Muscle of arm (tissue), 12 donors: ENCODE results near the gene MACF1. TPM values are rescaled to one million over a fixed set of nuclear protein-coding genes. Genes with fewer than 3 reads are reported as not detected.
"Not testable (repeated sequence)": the region's sequence is repeated elsewhere in the genome, so short reads cannot be mapped to it uniquely, and the experiment has no call there.

Experiments used
- DNase-seq: peaks from one replicate; pipeline ENCODE4 v3.0.0-alpha.2; 2013
- polyA plus RNA-seq, 12 donors: library from polyadenylated mRNA; unstranded; fragments of 120-200 nt; gene quantifications; one replicate each; pipeline ENCODE4 v1.2.1, GENCODE V29; 2013; ENCODE audit not compliant: insufficient read length in 12 of 12

The MACF1 gene
- polyA plus RNA-seq, 12 donors, result 137 to 381 (median 287) TPM

DNA sequence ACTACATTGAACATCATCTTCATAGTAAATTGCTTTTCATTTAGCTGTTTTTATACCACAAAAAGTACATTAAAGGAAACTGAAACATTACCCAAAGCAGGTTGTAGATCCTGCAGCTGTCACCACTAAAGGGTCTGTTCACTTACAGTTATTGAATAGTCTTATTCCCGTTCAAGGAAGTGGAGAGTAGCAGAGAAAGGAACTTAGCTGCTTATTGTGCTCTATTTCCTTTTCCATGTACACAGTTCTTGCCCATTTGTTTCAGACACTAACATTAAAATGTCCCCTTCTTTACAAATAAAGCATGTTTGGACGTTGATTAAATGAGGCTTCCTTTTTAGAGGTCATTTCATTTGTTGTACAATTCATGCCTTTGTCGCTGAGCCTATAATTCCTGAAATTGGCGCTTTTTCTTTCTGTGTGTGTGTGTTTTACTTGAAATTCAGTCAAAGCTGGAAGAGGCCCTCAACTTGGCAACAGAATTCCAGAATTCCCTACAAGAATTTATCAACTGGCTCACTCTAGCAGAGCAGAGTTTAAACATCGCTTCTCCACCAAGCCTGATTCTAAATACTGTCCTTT lies 242.6 kb downstream of the MACF1 start:
- no peak for DNase-seq

DNA sequence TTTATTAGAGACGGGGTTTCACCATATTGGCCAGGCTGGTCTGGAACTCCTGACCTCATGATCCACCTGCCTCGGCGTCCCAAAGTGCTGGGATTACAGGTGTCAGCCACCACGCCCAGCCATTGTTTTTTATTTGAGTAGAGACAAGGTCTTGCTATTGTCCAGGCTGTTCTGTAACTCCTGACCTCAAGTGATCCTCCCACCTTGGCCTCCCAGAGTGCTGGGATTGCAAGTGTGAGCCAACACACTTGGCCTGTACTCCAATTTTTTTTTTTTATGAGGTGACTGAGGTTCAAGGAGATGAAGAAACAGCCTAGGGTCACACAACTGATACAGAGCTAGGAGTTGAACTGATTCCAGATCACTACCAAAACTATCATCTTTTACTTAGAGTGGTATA lies 245.5 kb downstream of the MACF1 start:
- not testable (repeated sequence) for DNase-seq

DNA sequence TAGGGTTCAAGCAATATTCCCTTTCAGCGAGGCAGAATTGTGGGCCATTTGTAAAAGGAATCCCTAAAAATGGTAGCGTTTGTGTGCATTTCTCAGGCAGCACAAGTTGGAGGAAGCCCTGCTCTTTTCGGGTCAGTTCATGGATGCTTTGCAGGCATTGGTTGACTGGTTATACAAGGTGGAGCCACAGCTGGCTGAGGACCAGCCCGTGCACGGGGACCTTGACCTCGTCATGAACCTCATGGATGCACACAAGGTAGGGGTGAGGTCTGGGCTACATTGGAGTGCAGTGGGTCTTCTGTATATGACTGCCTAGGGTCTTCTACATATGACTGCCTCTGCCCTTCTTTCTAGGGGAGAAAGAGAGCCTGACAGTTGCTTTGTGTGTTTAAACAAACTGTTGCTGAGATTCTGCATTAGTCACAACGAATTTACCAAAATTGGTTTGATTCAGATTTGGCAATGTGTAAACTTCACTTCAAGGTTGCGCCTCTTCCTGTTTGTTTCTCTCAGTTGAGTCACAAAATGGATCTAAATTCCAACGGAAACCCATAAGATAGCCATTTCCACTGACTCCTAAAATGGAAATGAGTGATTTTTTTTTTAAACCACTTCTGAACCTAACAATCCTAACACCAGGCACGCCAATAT lies 246.6 kb downstream of the MACF1 start:
- no peak for DNase-seq

DNA sequence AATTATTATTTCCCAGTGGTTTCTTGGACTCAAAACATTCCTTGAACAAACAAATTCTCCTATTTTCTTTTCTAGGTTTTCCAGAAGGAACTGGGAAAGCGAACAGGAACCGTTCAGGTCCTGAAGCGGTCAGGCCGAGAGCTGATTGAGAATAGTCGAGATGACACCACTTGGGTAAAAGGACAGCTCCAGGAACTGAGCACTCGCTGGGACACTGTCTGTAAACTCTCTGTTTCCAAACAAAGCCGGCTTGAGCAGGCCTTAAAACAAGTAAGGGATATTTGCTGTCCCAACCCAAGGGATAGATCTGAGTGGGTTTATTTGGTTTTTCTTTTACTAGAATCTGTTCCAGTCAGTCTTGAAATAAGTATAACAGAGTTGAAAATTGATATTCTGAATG lies 247.6 kb downstream of the MACF1 start:
- no peak for DNase-seq

DNA sequence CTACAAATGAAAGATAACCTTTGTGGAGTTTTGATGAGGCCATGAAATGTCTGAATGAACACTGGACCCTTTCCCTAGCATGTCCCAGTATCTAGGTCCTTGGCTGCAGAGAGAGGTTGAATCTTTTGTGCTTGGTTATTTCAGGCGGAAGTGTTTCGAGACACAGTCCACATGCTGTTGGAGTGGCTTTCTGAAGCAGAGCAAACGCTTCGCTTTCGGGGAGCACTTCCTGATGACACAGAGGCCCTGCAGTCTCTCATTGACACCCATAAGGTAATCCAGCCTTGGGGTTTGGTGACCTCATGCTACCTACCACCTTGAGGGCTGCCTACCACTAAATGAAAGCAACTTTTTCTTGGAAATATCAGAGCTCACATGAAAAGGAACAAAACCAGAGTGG lies 248.0 kb downstream of the MACF1 start:
- no peak for DNase-seq

DNA sequence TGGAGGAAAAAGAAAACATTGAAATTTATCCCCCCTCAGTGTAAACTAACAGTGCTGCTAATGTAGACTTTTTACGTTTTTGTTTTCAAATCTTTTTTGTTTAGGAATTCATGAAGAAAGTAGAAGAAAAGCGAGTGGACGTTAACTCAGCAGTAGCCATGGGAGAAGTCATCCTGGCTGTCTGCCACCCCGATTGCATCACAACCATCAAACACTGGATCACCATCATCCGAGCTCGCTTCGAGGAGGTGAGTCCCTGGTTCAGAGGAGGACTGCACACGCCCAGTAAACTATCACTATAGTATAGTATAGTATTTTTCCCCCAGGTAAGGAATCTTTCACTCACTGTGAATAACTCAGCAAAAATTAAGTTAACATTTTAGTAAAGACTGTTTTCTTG lies 249.1 kb downstream of the MACF1 start:
- no peak for DNase-seq

DNA sequence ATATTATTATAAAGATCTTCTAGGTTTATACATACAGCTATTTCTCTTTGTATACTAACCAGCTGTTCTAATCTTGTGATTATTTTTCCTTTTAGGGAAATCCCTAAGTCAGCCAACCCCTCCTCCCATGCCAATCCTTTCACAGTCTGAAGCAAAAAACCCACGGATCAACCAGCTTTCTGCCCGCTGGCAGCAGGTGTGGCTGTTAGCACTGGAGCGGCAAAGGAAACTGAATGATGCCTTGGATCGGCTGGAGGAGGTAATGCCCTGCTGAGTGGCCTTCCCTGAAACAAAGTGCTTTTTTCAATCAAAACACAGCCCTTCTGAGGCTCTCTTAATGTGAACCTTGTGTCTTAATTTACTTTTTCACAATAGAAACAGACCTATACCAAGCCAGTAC lies 254.5 kb downstream of the MACF1 start:
- no peak for DNase-seq

DNA sequence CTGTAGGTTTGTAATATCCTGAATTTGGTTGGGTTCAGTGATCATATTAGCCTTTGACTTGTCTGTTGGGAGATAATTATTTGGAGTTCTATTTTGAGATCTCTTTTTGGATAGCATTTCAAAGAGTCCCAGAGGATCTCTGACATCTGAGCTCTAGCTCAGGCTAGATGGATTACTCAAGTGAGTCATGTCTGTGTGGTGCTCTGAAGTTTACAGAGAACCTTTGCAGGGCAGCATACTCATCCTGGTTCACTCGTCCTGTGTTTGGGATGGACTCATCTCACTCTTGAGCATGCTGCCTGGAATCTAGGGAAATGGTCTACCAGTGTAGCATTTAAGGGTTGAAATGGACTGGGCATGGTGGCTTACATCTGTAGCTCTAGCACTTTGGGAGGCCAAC lies 257.6 kb downstream of the MACF1 start:
- DNase-seq, result no peak

DNA sequence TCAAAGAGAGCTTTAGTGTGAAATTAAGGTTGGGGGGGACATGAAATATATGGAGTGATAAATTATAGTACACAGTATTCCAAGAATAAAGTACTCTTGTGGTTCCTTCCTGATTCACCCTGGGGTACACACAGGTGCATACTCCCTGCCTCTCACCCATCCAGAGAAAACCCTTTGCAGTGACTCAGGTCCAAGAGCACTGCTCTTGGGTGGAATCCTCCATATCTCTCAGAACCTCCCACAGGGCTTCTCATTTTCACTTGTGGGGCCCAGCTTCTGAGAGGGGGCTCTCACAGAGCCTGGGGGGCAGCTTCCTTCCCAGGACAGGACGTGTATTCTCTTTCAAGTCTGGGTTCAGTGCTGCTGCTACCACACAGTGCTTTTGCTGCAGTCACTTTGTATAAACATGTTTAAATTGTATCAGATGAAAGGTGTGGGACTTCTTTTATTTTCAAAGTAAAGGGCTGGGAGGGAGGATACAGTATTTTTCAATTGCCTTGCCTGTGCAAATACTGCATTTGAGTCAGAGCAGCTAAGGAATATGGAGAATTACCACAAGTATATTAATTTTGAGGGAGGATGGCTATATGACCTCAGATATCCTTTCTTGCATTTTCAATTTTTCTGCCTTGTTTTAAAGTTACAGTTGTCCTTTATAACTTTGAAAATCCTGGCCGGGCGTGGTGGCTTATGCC lies 262.1 kb downstream of the MACF1 start:
- no peak for DNase-seq

DNA sequence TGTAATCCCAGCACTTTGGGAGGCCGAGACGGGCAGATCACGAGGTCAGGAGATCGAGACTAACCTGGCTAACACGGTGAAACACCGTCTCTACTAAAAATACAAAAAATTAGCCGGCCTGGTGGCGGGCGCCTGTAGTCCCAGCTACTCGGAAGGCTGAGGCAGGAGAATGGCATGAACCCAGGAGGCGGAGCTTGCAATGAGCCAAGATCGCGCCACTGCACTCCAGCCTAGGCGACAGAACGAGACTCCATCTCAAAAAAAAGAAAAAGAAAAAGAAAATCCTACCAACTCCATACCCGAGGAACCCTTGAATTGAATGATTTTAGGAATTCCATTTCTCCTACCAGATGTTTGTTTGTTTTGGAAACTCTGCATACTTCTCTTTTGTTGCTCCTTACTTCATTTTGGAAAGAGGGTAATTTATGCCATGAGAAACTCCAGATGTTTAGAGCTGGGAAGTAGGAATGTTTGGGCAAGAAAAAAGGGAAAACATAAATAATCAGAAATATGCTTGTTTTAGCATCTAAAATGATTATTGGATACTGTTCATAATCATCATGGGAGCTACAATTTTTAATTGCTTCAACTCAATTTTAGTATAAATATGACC lies 262.7 kb downstream of the MACF1 start:
- DNase-seq, result not testable (repeated sequence)

DNA sequence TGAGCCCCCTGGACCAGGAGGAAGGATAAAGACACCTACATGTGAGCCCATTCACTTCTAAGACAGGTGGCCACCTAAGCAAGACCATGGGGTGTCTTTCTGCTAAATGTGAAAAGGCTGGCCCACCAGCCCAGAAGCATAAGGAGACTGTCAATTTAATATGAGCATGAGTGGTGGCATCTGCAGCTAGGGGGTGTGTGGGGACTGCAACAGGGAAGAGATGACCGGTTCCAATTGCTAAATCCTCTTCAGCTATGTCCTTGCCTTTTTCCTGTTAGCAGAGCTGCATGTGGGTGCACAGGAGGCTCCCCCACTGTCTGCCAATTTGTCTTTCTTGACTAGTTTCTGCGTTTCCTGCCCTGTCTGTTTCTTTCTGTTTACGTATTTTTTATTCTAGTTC lies 264.7 kb downstream of the MACF1 start:
- DNase-seq, result no peak

DNA sequence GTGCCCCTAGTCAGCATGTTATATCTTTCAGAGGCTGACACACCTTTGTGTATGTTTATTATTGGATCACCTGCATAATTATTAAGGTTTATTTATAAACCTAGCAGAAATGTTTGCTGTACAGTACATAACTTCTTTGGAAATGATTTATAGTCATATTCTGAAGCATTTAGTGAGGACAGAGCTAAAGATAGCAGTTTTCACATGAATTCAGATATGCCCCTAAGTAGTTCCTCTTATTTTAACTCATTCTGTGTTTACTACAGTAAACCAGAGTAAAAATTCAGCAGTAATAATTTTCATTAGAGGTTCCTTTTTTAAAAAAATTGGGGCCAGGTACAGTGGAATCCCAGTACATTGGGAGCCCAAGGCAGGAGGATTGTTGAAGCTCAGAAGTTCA lies 265.5 kb downstream of the MACF1 start:
- no peak for DNase-seq

DNA sequence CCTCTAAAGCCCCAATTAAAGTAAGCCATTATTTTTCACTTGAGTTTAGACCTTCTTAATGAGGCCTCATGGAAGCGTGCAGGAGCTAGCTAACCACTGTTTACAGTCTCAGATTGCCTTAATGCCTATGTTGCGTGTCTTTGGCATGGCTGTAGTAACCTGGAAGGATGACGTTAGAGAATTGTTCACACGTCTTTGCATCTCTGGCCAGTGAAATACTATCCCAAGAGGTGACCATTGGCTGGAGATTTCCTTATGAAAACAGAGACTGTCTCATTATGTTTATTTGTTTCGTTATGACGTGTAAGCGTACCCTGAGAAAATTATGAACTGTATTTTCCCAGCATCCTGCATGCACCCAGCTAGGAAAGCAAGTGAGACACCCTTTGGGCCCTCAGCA lies 268.3 kb downstream of the MACF1 start:
- no peak for DNase-seq

DNA sequence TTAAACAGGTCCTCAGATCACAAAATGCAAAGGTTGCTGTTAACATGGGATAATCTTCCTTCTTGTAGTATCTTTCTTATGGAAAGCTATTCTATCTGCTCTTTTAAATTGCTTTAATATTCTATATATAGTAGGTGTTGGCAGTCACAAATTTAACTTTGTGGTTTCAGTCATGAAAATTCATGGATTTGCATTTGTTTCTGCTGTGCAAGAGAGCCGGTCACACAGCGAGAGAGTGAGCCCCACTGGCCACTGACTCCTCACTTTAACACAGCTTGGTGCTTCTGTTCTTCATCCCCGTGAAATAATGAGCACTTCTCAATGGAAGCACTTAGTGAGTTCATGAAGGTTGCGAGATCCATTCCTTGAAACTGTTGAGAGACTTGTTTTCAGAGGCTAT lies 268.8 kb downstream of the MACF1 start:
- no peak for DNase-seq

DNA sequence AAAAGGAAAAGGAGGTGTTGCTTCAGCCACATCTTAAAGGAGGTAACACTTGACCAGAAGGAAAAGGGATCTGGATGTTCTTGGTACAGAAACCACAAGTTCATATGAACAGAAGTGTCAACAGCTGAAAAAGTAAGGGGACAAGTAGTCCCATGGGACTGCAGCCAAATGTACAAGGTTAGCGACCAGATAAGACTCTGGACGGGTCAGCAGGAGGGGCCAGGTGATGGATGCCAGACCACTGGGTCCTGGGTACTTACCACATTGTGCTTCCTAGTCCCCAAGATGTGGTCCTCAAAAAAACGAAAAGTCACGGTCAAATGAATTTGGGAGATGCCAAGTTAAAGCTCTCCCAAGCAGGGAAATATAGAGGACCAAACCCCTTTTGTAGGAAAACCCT lies 270.3 kb downstream of the MACF1 start:
- no peak for DNase-seq

DNA sequence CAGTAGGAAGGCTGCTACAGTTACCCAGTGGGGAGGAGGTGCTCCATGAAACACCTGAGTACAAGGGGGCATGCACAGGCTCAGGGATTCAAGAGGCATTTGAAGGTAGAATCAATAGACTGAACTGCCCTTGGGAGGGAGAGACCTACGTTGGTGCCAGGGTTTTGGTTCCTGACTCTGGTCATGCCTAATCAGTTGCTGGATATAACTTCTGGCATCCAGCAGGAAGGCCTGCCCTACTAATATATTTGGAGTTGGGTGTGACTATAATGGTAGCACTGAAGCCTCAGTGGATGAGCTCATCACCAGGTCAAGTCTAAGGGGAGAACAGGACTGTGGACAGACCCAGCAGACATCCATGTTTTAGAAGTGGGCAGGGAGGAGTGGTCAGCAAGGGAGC lies 271.1 kb downstream of the MACF1 start:
- DNase-seq, result not testable (repeated sequence)

DNA sequence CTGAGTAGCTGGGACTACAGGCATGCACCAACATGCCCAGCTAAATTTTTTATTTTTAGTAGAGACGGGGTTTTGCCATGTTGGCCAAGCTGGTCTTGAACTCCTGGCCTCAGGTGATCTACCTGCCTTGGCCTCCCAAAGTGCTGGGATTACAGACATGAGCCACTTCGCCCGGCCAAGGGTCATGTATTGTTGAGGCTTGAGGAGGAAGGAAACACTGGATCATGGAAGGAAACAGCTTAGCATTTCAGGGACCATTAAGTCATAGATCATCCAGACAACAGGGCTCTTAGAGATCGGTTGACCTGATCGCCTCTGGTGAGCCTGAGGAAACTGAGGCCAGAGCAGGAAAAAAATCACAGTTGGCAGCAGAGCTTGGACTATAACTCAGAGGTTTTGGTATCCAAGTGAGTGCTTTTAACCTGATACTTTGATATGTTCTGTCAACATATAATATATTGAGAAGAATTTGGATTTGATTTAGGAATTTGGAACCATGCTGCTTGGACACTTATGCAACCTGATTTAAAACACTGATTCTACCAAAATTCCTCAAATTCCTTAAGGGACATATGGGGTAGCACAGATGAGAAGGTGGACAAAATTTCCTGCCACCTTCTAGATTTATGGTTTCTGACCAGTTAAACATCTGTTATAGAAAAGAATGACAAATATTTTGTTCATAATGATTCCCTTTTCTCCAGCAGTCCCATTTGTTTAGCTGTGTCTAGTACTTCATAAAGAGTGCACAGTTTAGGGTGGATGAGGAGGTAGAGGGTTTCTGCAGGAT lies 273.8 kb downstream of the MACF1 start:
- DNase-seq, result no peak

DNA sequence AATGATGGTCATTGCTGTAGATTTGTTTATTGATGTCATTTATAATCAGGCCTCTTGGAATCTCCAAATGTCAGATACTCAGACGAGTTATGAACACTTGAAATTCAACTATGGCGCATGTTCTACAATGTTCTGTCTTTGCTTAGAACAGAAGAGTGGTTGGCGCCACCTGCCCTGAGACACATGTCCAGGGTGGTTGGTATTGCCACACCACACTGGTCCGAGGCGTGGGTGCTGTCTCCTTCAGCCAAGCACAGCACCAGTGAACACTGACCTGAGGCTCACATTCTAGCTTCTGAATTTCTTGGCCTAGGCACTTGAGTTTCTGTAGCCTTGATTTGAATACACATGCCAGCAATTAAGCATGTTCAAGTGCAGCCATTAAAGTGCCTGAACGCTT lies 276.8 kb downstream of the MACF1 start:
- no peak for DNase-seq

DNA sequence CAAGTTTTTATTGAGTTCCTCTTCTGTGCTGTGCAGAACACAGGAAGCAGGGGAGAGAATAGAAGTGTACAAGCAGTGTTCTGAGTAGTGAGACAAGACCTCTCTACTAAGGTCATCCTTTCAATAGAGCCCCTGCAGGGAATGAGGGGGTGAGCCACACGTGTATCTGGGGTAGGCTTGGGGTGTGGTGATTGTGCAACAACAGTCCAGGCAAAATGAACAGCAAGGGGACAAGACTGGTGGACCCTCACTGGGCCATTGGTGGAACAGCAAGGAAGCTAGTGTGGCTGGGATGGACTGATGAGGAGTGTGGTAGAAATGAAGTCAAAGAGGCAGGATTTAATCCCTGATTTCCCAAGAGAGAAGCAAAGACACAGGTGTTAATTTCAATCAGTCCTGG lies 278.8 kb downstream of the MACF1 start:
- no peak for DNase-seq

DNA sequence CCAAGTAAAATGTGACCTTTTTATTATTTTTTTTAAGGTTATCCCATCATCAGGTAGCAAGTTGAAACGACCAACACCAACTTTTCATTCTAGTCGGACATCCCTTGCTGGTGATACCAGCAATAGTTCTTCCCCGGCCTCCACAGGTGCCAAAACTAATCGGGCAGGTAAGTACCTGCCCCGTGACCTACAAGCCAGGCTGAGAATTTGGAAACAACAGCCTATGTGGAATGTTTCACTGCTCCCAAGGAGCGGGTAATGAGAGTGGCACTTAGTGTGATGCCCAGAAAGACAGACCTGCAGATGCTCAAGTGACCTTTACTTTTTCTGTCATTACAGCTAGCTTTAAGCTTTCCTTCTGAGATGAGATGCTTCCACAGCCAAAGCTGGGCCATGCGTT lies 280.1 kb downstream of the MACF1 start:
- no peak for DNase-seq

DNA sequence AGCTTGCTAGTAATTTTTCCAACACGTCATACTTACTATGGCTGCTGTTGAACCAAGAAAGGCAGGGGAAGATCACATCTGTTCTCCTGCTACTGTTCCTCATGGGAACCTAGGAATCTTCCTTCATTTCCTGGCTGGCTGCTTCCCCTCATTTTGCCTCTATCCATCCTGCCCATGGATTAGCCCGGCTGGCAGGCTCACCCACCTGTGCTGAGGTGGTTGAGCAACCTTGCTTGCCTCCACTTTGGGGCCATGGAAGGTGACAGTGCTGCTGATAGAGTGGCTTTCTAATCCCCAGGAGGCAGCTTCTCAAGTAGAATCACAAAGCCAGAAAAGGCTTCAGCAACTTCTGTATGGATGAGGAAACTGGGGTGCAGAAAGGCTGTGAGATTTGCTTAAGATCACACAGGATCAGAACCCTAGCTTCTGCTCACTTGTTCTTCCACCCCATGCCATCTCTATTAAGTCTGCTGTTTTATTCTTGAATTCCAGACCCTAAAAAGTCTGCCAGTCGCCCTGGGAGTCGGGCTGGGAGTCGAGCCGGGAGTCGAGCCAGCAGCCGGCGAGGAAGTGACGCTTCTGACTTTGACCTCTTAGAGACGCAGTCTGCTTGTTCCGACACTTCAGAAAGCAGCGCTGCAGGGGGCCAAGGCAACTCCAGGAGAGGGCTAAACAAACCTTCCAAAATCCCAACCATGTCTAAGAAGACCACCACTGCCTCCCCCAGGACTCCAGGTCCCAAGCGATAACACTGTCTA lies 280.7 kb downstream of the MACF1 start:
- no peak for DNase-seq
